ENCODE results near the gene KRT80. TPM values are rescaled to one million over a fixed set of nuclear protein-coding genes. Genes with fewer than 3 reads are reported as not detected.
A peak's percentile ranks its signal among the peaks of the same experiment; 100 is the strongest.

Gene KRT80
- total RNA-seq, 2 donors from 2014 or later = 0.66 to 4.9 TPM

DNA sequence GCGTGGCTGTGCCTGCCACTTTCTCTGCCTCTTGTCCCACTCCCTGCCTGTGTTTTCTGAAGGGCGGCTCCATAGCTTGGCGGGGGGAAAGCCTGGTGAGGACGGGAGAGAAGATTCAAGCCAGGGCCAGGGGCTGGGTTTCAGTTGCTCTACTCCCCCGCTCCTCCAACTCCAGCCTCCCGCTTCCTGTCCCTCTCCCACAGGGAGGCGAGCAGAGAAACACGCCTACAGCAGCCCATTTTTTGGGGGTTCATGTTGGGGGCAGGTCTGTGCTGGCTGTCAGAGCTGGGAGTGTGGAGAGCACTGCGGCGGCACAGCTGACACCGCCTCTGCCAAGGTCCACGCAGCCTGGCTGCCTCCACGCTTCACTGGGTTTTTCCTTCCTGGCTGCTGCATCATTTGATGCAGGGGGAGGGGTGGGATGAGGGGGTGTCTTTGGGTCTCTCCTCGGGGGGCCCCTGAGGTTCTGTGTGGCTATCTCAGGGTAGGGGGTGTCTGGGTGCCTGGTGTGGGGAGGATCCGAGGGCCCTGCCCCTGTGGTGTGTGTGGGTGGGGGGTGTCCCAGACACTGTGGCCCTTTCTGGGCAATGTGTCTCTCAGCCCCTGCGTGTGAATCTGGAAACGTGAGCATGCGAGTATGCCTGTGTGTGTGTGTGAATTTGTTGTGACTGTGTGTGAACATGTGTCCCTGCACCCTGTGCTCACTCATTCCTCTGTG is 10.7 kb upstream of the KRT80 start:
- DNase-seq = no peak
- TF ChIP-seq, protein P1, sequence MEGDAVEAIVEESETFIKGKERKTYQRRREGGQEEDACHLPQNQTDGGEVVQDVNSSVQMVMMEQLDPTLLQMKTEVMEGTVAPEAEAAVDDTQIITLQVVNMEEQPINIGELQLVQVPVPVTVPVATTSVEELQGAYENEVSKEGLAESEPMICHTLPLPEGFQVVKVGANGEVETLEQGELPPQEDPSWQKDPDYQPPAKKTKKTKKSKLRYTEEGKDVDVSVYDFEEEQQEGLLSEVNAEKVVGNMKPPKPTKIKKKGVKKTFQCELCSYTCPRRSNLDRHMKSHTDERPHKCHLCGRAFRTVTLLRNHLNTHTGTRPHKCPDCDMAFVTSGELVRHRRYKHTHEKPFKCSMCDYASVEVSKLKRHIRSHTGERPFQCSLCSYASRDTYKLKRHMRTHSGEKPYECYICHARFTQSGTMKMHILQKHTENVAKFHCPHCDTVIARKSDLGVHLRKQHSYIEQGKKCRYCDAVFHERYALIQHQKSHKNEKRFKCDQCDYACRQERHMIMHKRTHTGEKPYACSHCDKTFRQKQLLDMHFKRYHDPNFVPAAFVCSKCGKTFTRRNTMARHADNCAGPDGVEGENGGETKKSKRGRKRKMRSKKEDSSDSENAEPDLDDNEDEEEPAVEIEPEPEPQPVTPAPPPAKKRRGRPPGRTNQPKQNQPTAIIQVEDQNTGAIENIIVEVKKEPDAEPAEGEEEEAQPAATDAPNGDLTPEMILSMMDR (IDR thresholded peaks at IDR 0.05) = no peak
- no peaks in the 10 kb centered on the region for H3K27me3 ChIP-seq
- H3K36me3 ChIP-seq = no peaks in the 10 kb centered on the region
- no peak overlapping the region for H3K4me3 ChIP-seq
- intact Hi-C loops (cut with DNase I) = no loop called here
- no peaks in the 10 kb centered on the region for H3K4me1 ChIP-seq
- H3K9me3 ChIP-seq = no peaks in the 10 kb centered on the region
- H3K9ac ChIP-seq (ENCODE audit: low read depth in 2 of 2, low read length in 2 of 2) = peak overlapping the region in 1 of 2 donors; percentile 2
- no peak overlapping the region for H3K27ac ChIP-seq

DNA sequence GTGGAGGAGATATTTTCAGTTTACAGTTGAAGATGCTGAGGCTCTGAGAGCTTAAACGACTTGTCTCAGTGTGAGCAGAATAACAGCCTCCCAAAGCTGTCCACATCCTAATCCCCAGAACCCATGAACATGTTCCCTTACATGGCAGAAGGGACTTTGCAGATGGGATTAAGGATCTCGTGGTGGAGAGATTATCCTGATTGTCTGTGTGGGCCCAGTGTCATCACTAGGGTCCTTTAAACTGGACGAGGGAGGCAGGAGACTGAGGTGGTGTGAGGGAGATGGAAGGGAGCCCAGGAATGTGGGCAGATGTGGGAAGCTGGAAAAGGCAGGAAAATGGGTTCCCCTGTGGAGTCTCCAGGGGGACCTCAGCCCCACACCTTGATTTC is 9.6 kb upstream of the KRT80 start:
- intact Hi-C loops (cut with DNase I) = no loop called here
- H3K27me3 ChIP-seq = no peaks in the 10 kb centered on the region
- no peaks in the 10 kb centered on the region for H3K9me3 ChIP-seq
- H3K4me3 ChIP-seq = no peak overlapping the region
- TF ChIP-seq, protein P1 (IDR thresholded peaks at IDR 0.05) = no peak
- no peak for DNase-seq
- H3K36me3 ChIP-seq = no peaks in the 10 kb centered on the region
- no peak overlapping the region for H3K27ac ChIP-seq
- H3K9ac ChIP-seq (ENCODE audit: low read depth in 2 of 2, low read length in 2 of 2) = no peak overlapping the region
- no peaks in the 10 kb centered on the region for H3K4me1 ChIP-seq

DNA sequence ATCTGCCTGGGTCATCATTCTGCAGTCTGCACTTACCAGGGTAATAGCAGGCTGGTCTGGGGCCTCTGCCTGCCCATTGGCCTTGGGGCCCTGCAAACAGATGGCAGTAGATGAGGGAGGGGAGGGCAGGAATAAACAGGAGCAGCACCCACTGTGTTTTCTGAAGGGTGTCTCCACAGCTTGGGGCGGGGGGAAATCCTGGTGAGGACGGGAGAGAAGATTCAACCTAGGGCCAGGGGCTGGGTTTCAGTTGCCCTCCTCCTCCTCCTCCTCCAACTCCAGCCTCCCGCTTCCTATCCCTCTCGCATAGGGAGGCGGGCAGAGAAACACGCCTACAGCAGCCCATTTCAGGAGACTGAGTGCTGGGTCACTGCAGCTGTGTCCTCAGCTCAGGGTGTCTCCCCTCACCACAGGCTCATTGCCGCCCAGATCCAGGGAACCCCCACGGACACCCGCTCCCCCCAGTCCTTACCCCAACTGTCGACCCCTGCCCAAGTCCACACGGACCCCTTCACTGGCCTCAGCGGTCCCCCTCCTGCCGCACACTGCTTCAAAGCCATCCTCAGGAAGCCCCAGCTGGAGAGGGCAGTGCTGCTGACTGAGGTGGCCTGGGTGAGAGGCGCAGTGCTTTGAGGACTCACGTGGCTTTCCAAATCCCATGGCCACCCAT is 9.1 kb upstream of the KRT80 start:
- Histone ChIP-seq H3K4me3 (no peak overlapping the region), H3K27ac (no peak overlapping the region), H3K4me1 (no peaks in the 10 kb centered on the region), H3K36me3 (no peaks in the 10 kb centered on the region), H3K27me3 (no peaks in the 10 kb centered on the region), H3K9ac (ENCODE audit: low read depth in 2 of 2, low read length in 2 of 2) (no peak overlapping the region), H3K9me3 (no peaks in the 10 kb centered on the region)
- no peak for DNase-seq
- intact Hi-C loops (cut with DNase I) = no loop called here
- TF ChIP-seq, protein P1 (IDR thresholded peaks at IDR 0.05) = no peak

DNA sequence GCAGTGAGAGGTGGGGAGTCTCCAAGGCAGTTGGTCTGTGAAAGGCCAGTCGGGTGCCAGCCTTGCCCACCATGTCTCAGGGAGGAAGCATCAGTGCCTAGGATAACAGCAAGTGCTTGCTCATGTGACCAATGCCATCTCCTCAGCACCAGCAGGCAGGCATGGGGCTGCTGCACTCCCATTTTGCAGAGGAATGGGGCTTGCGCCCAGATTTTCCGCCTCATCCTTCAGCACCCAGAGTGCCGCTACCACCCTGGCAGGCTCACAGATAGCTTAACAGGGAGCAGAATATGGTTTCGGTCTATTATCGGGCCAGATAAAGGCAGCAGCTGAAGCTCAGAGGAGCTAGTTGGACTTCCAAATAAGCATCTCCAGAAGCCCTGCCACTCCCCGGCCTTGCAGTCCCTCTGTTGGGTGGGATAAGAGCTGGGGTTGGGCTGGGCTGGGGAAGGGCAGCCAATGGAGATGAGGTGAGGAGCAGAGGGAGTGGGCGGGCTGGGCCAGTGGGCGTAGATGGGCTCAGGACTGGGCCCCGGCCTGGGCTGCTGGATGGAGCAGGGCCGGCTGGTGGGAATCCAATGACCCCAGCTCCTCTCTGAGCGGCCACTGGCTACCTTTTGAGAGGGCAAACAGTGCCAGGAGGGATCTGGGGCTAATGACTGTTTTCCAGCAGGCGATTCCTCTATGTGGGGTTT is 8.4 kb upstream of the KRT80 start:
- H3K4me1 ChIP-seq = no peaks in the 10 kb centered on the region
- intact Hi-C loops (cut with DNase I) = no loop called here
- TF ChIP-seq, protein P1 (IDR thresholded peaks at IDR 0.05) = no peak

DNA sequence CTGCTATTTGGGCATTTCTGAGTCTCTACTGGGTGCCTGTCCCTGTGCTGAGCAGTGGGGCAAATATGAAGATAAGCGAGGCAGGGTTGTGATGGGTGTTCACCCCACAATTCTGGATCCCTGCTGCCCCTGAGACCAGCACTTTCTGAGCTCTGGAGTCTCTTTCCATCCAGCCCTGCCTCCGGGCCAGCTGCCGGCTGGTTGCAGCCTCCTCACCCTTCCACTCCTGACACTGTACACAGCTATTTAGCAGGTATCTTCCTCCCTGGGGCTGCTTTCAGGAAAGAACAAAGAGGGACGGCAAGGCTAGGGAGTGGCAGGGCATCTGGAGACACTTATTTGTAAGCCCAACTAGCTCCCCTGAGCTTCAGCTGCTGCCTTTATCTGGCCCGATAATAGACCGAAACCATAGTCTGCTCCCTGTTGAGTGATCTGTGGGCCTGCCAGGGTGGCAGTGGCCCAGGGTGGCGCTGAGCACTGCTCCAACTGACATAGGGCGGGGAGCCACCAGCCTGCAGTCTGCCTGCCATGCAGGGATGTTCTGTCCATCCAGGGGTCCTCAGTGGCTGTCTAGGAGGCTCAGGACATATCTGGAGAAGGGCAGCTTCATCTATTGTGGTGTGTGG is 7.6 kb upstream of the KRT80 start:
- intact Hi-C loops (cut with DNase I) = no loop called here
- no peaks in the 10 kb centered on the region for H3K36me3 ChIP-seq
- no peak for DNase-seq
- no peaks in the 10 kb centered on the region for H3K4me1 ChIP-seq
- no peak overlapping the region for H3K9ac ChIP-seq (ENCODE audit: low read depth in 2 of 2, low read length in 2 of 2)
- no peaks in the 10 kb centered on the region for H3K27me3 ChIP-seq
- TF ChIP-seq, protein P1 (IDR thresholded peaks at IDR 0.05) = no peak
- H3K4me3 ChIP-seq = no peak overlapping the region
- H3K9me3 ChIP-seq = no peaks in the 10 kb centered on the region
- H3K27ac ChIP-seq = no peak overlapping the region

More for the DNA sequence above, 8.4 kb upstream of the KRT80 start:
- Histone ChIP-seq H3K27me3 (no peaks in the 10 kb centered on the region), H3K9ac (ENCODE audit: low read depth in 2 of 2, low read length in 2 of 2) (no peak overlapping the region), H3K4me3 (no peak overlapping the region), H3K27ac (no peak overlapping the region), H3K36me3 (no peaks in the 10 kb centered on the region), H3K9me3 (no peaks in the 10 kb centered on the region)
- DNase-seq = no peak
